ENCODE measurements around the gene C16orf74.

The C16orf74 gene

GRCh38 chr16:85681255-85681654 lies 69.6 kb downstream of the C16orf74 start:
- no peak overlapping the region for H3K4ac ChIP-seq (ENCODE audit: low read length)
- H3K79me1 ChIP-seq (ENCODE audit: low read depth, low read length), result peaks cover 6% of the 10 kb centered on the region
- H3K27me3 ChIP-seq (ENCODE audit: control insufficient read depth in 3 of 3, insufficient read depth in 3 of 3, low read depth in 1 of 3, low read length in 3 of 3), result no peaks in the 10 kb centered on the region
- no peak overlapping the region for H3K4me2 ChIP-seq (ENCODE audit: insufficient read depth, low read length, poor library complexity, severe bottlenecking)
- no peak overlapping the region for H3K23ac ChIP-seq (ENCODE audit: low read depth, low read length, poor library complexity)
- no peak overlapping the region for H2AFZ ChIP-seq (ENCODE audit: low read length)
- H3K9ac ChIP-seq (ENCODE audit: low read depth, low read length, poor library complexity), result no peak overlapping the region
- no peak overlapping the region for H2AK5ac ChIP-seq (ENCODE audit: low read depth, low read length)
- H3K4me3 ChIP-seq (ENCODE audit: low read length in 2 of 2), result no peak overlapping the region
- no peaks in the 10 kb centered on the region for H3K9me3 ChIP-seq (replicated peaks in 1 of 2; ENCODE audit: control insufficient read depth in 2 of 2, insufficient read depth in 1 of 2, low read depth in 1 of 2, low read length in 2 of 2)
- no peak overlapping the region for H3K27ac ChIP-seq (replicated peaks; ENCODE audit: low read length)
- no peak overlapping the region for H4K8ac ChIP-seq (ENCODE audit: low read depth, low read length)
- peaks cover 44 to 97% of the 10 kb centered on the region in 2 donors for H3K36me3 ChIP-seq (replicated peaks in 1 of 2; ENCODE audit: control insufficient read depth in 2 of 2, insufficient read depth in 2 of 2, low read length in 2 of 2)
- WGBS, 2 donors (ENCODE audit: extremely low coverage in 2 of 2, insufficient read length in 2 of 2, insufficient replicate concordance in 1 of 2), result no CpG with 5 or more reads among the region's 8 CpGs
- H3K18ac ChIP-seq (ENCODE audit: low read length), result no peak overlapping the region
- no peak overlapping the region for H2BK12ac ChIP-seq (ENCODE audit: low read length)
- peaks cover 0 to 6% of the 10 kb centered on the region in 2 donors for H3K4me1 ChIP-seq (ENCODE audit: control insufficient read depth in 2 of 2, insufficient read depth in 1 of 2, low read depth in 1 of 2, low read length in 2 of 2)
- H2BK15ac ChIP-seq (ENCODE audit: low read length), result no peak overlapping the region
- H2BK5ac ChIP-seq (ENCODE audit: low read length), result no peak overlapping the region
- no peak for DNase-seq (ENCODE audit: low spot score)
- H3K14ac ChIP-seq (ENCODE audit: low read length), result no peak overlapping the region
- no peak overlapping the region for H4K91ac ChIP-seq (ENCODE audit: low read depth, low read length, poor library complexity)
- H2BK120ac ChIP-seq (ENCODE audit: low read depth, low read length), result no peak overlapping the region

GRCh38 chr16:85680352-85680944 lies 70.4 kb downstream of the C16orf74 start:
- no peak overlapping the region for H3K4me2 ChIP-seq (ENCODE audit: insufficient read depth, low read length, poor library complexity, severe bottlenecking)
- no peak overlapping the region for H3K23ac ChIP-seq (ENCODE audit: low read depth, low read length, poor library complexity)
- WGBS, 2 donors (ENCODE audit: extremely low coverage in 2 of 2, insufficient read length in 2 of 2, insufficient replicate concordance in 1 of 2), result no CpG with 5 or more reads among the region's 6 CpGs
- peaks cover 6% of the 10 kb centered on the region for H3K79me1 ChIP-seq (ENCODE audit: low read depth, low read length)
- H4K91ac ChIP-seq (ENCODE audit: low read depth, low read length, poor library complexity), result no peak overlapping the region
- no peaks in the 10 kb centered on the region for H3K27me3 ChIP-seq (ENCODE audit: control insufficient read depth in 3 of 3, insufficient read depth in 3 of 3, low read depth in 1 of 3, low read length in 3 of 3)
- no peak overlapping the region for H3K18ac ChIP-seq (ENCODE audit: low read length)
- no peak overlapping the region for H3K14ac ChIP-seq (ENCODE audit: low read length)
- no peak overlapping the region for H2BK12ac ChIP-seq (ENCODE audit: low read length)
- H3K4me1 ChIP-seq (ENCODE audit: control insufficient read depth in 2 of 2, insufficient read depth in 1 of 2, low read depth in 1 of 2, low read length in 2 of 2), result peaks cover 0 to 6% of the 10 kb centered on the region in 2 donors
- H3K27ac ChIP-seq (replicated peaks; ENCODE audit: low read length), result no peak overlapping the region
- no peak for DNase-seq (ENCODE audit: low spot score)
- no peak overlapping the region for H3K9ac ChIP-seq (ENCODE audit: low read depth, low read length, poor library complexity)
- H2BK15ac ChIP-seq (ENCODE audit: low read length), result no peak overlapping the region
- no peak overlapping the region for H3K4me3 ChIP-seq (ENCODE audit: low read length in 2 of 2)
- peak overlapping the region; percentile 44 for H2BK5ac ChIP-seq (ENCODE audit: low read length)
- H3K9me3 ChIP-seq (replicated peaks in 1 of 2; ENCODE audit: control insufficient read depth in 2 of 2, insufficient read depth in 1 of 2, low read depth in 1 of 2, low read length in 2 of 2), result no peaks in the 10 kb centered on the region
- peaks cover 44 to 98% of the 10 kb centered on the region in 2 donors for H3K36me3 ChIP-seq (replicated peaks in 1 of 2; ENCODE audit: control insufficient read depth in 2 of 2, insufficient read depth in 2 of 2, low read length in 2 of 2)
- no peak overlapping the region for H2AK5ac ChIP-seq (ENCODE audit: low read depth, low read length)
- H2BK120ac ChIP-seq (ENCODE audit: low read depth, low read length), result no peak overlapping the region
- no peak overlapping the region for H4K8ac ChIP-seq (ENCODE audit: low read depth, low read length)
- H3K4ac ChIP-seq (ENCODE audit: low read length), result no peak overlapping the region
- no peak overlapping the region for H2AFZ ChIP-seq (ENCODE audit: low read length)

GRCh38 chr16:85679870-85680269 lies 71.0 kb downstream of the C16orf74 start:
- no peak for DNase-seq (ENCODE audit: low spot score)
- H2BK15ac ChIP-seq (ENCODE audit: low read length), result no peak overlapping the region
- H2AFZ ChIP-seq (ENCODE audit: low read length), result no peak overlapping the region
- whole genome bisulfite sequencing, 2 donors (ENCODE audit: extremely low coverage in 2 of 2, insufficient read length in 2 of 2, insufficient replicate concordance in 1 of 2), result no CpG with 5 or more reads among the region's 6 CpGs
- H3K27ac ChIP-seq (replicated peaks; ENCODE audit: low read length), result no peak overlapping the region
- no peak overlapping the region for H3K4me3 ChIP-seq (ENCODE audit: low read length in 2 of 2)
- H3K18ac ChIP-seq (ENCODE audit: low read length), result no peak overlapping the region
- H3K4me1 ChIP-seq (ENCODE audit: control insufficient read depth in 2 of 2, insufficient read depth in 1 of 2, low read depth in 1 of 2, low read length in 2 of 2), result peaks cover 0 to 6% of the 10 kb centered on the region in 2 donors
- H3K79me1 ChIP-seq (ENCODE audit: low read depth, low read length), result peaks cover 3% of the 10 kb centered on the region
- peaks cover 43 to 98% of the 10 kb centered on the region in 2 donors for H3K36me3 ChIP-seq (replicated peaks in 1 of 2; ENCODE audit: control insufficient read depth in 2 of 2, insufficient read depth in 2 of 2, low read length in 2 of 2)
- no peak overlapping the region for H2AK5ac ChIP-seq (ENCODE audit: low read depth, low read length)
- H3K27me3 ChIP-seq (ENCODE audit: control insufficient read depth in 3 of 3, insufficient read depth in 3 of 3, low read depth in 1 of 3, low read length in 3 of 3), result no peaks in the 10 kb centered on the region
- peak overlapping the region; percentile 87 for H3K23ac ChIP-seq (ENCODE audit: low read depth, low read length, poor library complexity)
- no peak overlapping the region for H3K9ac ChIP-seq (ENCODE audit: low read depth, low read length, poor library complexity)
- no peak overlapping the region for H4K91ac ChIP-seq (ENCODE audit: low read depth, low read length, poor library complexity)
- no peak overlapping the region for H2BK120ac ChIP-seq (ENCODE audit: low read depth, low read length)
- no peak overlapping the region for H4K8ac ChIP-seq (ENCODE audit: low read depth, low read length)
- H3K4ac ChIP-seq (ENCODE audit: low read length), result no peak overlapping the region
- H3K9me3 ChIP-seq (replicated peaks in 1 of 2; ENCODE audit: control insufficient read depth in 2 of 2, insufficient read depth in 1 of 2, low read depth in 1 of 2, low read length in 2 of 2), result no peaks in the 10 kb centered on the region
- H2BK12ac ChIP-seq (ENCODE audit: low read length), result no peak overlapping the region
- peak overlapping the region; percentile 44 for H2BK5ac ChIP-seq (ENCODE audit: low read length)
- no peak overlapping the region for H3K4me2 ChIP-seq (ENCODE audit: insufficient read depth, low read length, poor library complexity, severe bottlenecking)
- H3K14ac ChIP-seq (ENCODE audit: low read length), result no peak overlapping the region

- H2BK5ac ChIP-seq (ENCODE audit: low read length), result no peak overlapping the region
- H3K9ac ChIP-seq (ENCODE audit: low read depth, low read length, poor library complexity), result no peak overlapping the region
- no peak overlapping the region for H3K4me3 ChIP-seq (ENCODE audit: low read length in 2 of 2)
- no peak overlapping the region for H3K14ac ChIP-seq (ENCODE audit: low read length)
- no peak overlapping the region for H2BK120ac ChIP-seq (ENCODE audit: low read depth, low read length)
- H3K27me3 ChIP-seq (ENCODE audit: control insufficient read depth in 3 of 3, insufficient read depth in 3 of 3, low read depth in 1 of 3, low read length in 3 of 3), result no peaks in the 10 kb centered on the region
- H2BK15ac ChIP-seq (ENCODE audit: low read length), result no peak overlapping the region
- H2AFZ ChIP-seq (ENCODE audit: low read length), result no peak overlapping the region
- H2AK5ac ChIP-seq (ENCODE audit: low read depth, low read length), result no peak overlapping the region
- no peak overlapping the region for H4K91ac ChIP-seq (ENCODE audit: low read depth, low read length, poor library complexity)
- H4K8ac ChIP-seq (ENCODE audit: low read depth, low read length), result no peak overlapping the region
- H3K23ac ChIP-seq (ENCODE audit: low read depth, low read length, poor library complexity), result no peak overlapping the region
- no peak overlapping the region for H3K4me2 ChIP-seq (ENCODE audit: insufficient read depth, low read length, poor library complexity, severe bottlenecking)
- DNase-seq (ENCODE audit: low spot score), result no peak
- no peak overlapping the region for H3K4ac ChIP-seq (ENCODE audit: low read length)
- peaks cover 3% of the 10 kb centered on the region for H3K79me1 ChIP-seq (ENCODE audit: low read depth, low read length)
- no peak overlapping the region for H3K18ac ChIP-seq (ENCODE audit: low read length)
- H3K4me1 ChIP-seq (ENCODE audit: control insufficient read depth in 2 of 2, insufficient read depth in 1 of 2, low read depth in 1 of 2, low read length in 2 of 2), result peaks cover 0 to 6% of the 10 kb centered on the region in 2 donors
- H3K36me3 ChIP-seq (replicated peaks in 1 of 2; ENCODE audit: control insufficient read depth in 2 of 2, insufficient read depth in 2 of 2, low read length in 2 of 2), result peaks cover 53 to 100% of the 10 kb centered on the region in 2 donors
- no CpG with 5 or more reads among the region's 5 CpGs for WGBS, 2 donors (ENCODE audit: extremely low coverage in 2 of 2, insufficient read length in 2 of 2, insufficient replicate concordance in 1 of 2)
- H3K27ac ChIP-seq (replicated peaks; ENCODE audit: low read length), result no peak overlapping the region
- no peak overlapping the region for H2BK12ac ChIP-seq (ENCODE audit: low read length)
- H3K9me3 ChIP-seq (replicated peaks in 1 of 2; ENCODE audit: control insufficient read depth in 2 of 2, insufficient read depth in 1 of 2, low read depth in 1 of 2, low read length in 2 of 2), result no peaks in the 10 kb centered on the region
These were observed 72.1 kb downstream of the C16orf74 start for GRCh38 chr16:85678821-85679220.
